ENCODE data around the gene ZNF223. TPM values are rescaled to one million over a fixed set of nuclear protein-coding genes. Genes with fewer than 3 reads are reported as not detected.

The ZNF223 gene
- total RNA-seq (5.5 TPM), polyA plus RNA-seq (5.0 TPM)
- long read RNA-seq, donor 1, result 0 reads
- long read RNA-seq, donor 2, partial matches to known transcripts, result 0 of 4 reads
- long read RNA-seq, donor 2, other reads (novel, unspliced or antisense), result 0 of 4 reads
- long read RNA-seq, donor 3, result 0 reads
- long read RNA-seq, donor 4, result 0 reads
- long read RNA-seq, donor 5, partial matches to known transcripts, result 0 of 2 reads
- long read RNA-seq, donor 5, other reads (novel, unspliced or antisense), result 0 of 2 reads
- long read RNA-seq, donor 6, partial matches to known transcripts, result 0 of 2 reads
- long read RNA-seq, donor 6, other reads (novel, unspliced or antisense), result 0 of 2 reads
- long read RNA-seq, donor 7, partial matches to known transcripts, result 0 of 1 reads
- long read RNA-seq, donor 7, other reads (novel, unspliced or antisense), result 0 of 1 reads
- long read RNA-seq, donor 8, partial matches to known transcripts, result 0 of 2 reads
- long read RNA-seq, donor 8, other reads (novel, unspliced or antisense), result 0 of 2 reads
- long read RNA-seq, donor 9, result 0 reads
- long read RNA-seq, donor 10, partial matches to known transcripts, result 0 of 1 reads
- long read RNA-seq, donor 10, other reads (novel, unspliced or antisense), result 0 of 1 reads

DNA sequence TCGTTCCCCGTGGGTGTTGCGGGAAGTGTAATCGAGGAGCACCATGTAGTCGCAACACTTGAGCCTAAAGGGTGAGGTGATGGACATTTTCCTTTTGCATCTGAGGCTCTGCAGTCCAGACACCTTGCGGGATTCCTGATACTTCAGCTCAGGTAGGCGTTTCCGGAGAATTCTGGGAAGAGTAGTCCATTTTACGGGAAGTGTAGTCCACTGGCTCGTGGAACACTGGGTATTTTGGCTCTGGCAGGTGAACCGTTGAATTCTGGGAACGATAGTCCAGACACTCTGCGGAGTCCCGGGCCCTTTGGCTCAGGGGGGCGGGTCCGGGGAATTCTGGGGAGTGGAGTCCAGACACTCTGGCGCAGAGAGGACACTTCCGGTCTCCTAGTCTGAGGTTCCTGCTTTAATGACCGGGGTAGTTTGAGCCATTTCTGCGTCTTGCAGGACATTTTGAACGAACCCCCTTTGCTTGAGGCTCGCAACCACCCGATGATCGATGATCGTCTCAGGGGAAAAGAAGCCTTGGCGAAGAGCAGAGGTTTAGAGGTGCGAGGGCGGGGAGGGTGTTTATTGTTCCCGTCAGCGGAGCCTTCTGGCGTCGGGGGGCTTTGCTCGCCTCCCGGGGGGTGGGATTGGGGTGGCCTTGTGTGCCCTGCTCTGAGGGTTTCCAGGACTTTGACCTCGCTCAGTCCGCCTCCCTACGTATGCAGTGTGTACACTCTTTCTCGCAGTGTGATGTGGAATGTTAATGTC, at the start of gene ZNF223:
Gene ZNF223 (plus strand): TSS at position 387 of the 753 bp plus-strand sequence. CDS start 3,141 bp downstream, outside the sequence.
- Histone ChIP-seq H3K27ac (ENCODE audit: low read depth in 1 of 2, low read length in 1 of 2) (peak within 1 kb of the TSS in 1 of 2 donors; percentile 38), H3K4me1 (ENCODE audit: control insufficient read depth in 2 of 2, insufficient read depth in 2 of 2, low read length in 2 of 2) (peaks cover 0 to 6% of the 10 kb centered on the region in 2 donors), H3K4me3 (ENCODE audit: low read length in 2 of 2) (peak within 1 kb of the TSS; percentile 53 to 58), H3K36me3 (ENCODE audit: control insufficient read depth in 2 of 2, insufficient read depth in 2 of 2, low read length in 1 of 2) (peaks cover 0 to 4% of the 10 kb centered on the region in 2 donors), H3K9me3 (ENCODE audit: control insufficient read depth in 2 of 2, insufficient read depth in 1 of 2, low read length in 1 of 2) (peaks cover 0 to 3% of the 10 kb centered on the region in 2 donors), H3K27me3 (ENCODE audit: control insufficient read depth in 2 of 2, insufficient read depth in 1 of 2, low read length in 1 of 2) (peaks cover 0 to 2% of the 10 kb centered on the region in 2 donors)
- 2% methylated on average over 38 of the region's 38 CpGs for WGBS
- peak; percentile 44 to 84 (median 60) for DNase-seq (ENCODE audit: low read depth in 6 of 9, low spot score in 9 of 9)

DNA sequence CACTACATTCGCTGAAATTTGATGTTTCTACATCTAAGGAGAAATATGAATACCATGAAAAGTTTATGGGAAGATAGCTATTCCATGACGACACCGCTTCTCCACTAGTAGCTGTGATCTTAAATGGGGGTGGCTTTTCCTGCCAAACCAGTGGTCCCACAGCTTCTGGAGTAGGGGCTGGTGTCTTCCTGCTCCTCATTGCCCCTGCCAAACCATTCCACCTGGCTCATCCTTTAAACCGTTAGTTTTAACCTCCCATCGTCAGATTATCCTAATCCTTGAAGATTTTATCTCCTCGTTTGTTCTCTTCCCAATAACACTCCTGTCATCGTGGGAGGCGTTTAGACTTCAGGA, 49.6 kb upstream of the ZNF223 start:
- Histone ChIP-seq H3K27me3 (ENCODE audit: control insufficient read depth in 2 of 2, insufficient read depth in 1 of 2, low read length in 1 of 2) (no peaks in the 10 kb centered on the region), H3K36me3 (ENCODE audit: control insufficient read depth in 2 of 2, insufficient read depth in 2 of 2, low read length in 1 of 2) (peaks cover 1 to 6% of the 10 kb centered on the region in 2 donors), H3K27ac (ENCODE audit: low read depth in 1 of 2, low read length in 1 of 2) (peak overlapping the region in 1 of 2 donors; percentile 69), H3K9me3 (ENCODE audit: control insufficient read depth in 2 of 2, insufficient read depth in 1 of 2, low read length in 1 of 2) (peaks cover 0 to 7% of the 10 kb centered on the region in 2 donors), H3K4me1 (ENCODE audit: control insufficient read depth in 2 of 2, insufficient read depth in 2 of 2, low read length in 2 of 2) (peaks cover 10% of the 10 kb centered on the region in 2 donors), H3K4me3 (ENCODE audit: low read length in 2 of 2) (peak overlapping the region; percentile 73 to 83)
- WGBS, result 15% methylated on average over 8 of the region's 8 CpGs
- DNase-seq (ENCODE audit: low read depth in 6 of 9, low spot score in 9 of 9), result no peak

DNA sequence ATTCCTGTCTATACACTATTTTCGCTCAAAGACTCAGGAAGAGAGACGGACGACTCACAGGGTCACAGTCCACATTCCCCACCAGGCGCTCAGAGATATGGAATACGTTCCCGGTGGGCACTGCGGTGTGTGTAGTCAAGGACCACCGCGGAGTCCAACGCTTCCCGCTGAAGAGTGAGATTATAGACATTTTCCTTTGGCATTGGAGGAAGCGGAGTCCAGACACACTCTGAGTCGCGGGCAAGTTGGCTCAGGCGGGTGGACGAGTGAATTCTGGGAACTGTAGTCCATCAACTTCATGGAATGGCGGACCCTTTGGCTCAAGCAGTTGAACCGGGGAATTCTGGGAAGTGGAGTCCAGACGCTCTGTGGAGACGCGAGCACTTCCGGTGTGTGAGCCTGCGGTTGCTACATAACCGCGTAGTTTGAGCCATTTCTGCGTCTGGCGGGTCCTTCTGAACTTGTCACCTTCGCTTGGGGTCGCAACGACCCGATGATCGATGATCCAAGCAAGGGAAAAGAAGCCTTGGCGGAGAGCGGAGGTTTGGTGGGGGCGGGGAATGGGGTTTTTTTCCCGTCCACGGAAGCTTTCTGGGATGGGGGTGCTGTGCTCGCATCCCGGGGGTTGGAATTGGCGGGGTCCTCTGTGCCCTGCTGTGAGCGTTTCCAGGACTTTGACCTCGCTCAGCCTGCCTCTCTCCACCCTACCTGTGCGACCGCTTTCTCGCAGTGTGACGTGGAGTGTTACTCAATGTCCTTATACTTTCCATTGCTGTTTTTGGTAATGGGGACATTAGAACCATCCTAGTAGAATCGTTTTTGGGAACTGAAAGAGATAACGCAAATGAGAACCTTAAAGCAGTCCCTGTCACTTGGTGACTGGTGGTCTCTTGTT, 49.0 kb upstream of the ZNF223 start, which contains the start of gene ZNF230:
Gene ZNF230 (plus strand): TSS at position 392 of the 895 bp plus-strand sequence. CDS start 4,122 bp downstream, outside the sequence.
- Histone ChIP-seq H3K4me3 (ENCODE audit: low read length in 2 of 2) (peak within 1 kb of the TSS; percentile 73 to 83), H3K27me3 (ENCODE audit: control insufficient read depth in 2 of 2, insufficient read depth in 1 of 2, low read length in 1 of 2) (no peaks in the 10 kb centered on the region), H3K9me3 (ENCODE audit: control insufficient read depth in 2 of 2, insufficient read depth in 1 of 2, low read length in 1 of 2) (peaks cover 4 to 13% of the 10 kb centered on the region in 2 donors), H3K4me1 (ENCODE audit: control insufficient read depth in 2 of 2, insufficient read depth in 2 of 2, low read length in 2 of 2) (peaks cover 10% of the 10 kb centered on the region in 2 donors), H3K27ac (ENCODE audit: low read depth in 1 of 2, low read length in 1 of 2) (peak within 1 kb of the TSS; percentile 70 to 80), H3K36me3 (ENCODE audit: control insufficient read depth in 2 of 2, insufficient read depth in 2 of 2, low read length in 1 of 2) (peaks cover 8 to 11% of the 10 kb centered on the region in 2 donors)
- under 1% methylated on average over 48 of the region's 48 CpGs for WGBS
- peak; percentile 80 to 98 (median 93) for DNase-seq (ENCODE audit: low read depth in 6 of 9, low spot score in 9 of 9)

DNA sequence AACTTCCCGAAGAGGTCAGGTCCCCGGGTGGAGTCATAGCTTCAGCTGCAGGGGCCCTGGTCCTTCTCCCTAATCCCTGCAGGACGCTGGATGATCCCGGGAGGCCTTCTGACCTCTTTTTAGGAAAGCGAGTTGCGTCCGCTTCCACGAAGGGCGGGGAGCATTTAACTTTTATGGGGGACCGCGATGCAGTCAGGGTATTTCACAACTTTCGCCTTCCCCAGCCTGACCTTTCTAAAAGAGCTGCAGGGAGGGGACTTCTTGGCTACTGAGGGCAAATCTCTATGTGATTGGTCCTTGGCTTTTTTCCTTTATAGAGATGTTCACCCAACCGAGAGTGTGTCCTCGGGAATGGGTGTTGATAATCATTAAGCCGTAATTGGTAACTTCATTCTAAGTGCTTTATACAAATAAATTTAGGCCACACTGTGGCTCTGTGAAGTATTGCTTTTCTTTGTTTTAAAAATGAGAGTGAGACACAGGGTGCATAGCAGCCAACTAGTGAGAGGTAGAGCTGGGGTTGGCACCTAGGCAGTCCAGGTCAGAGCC, 48.3 kb upstream of the ZNF223 start:
- 4% methylated on average over 15 of the region's 15 CpGs for WGBS

DNA sequence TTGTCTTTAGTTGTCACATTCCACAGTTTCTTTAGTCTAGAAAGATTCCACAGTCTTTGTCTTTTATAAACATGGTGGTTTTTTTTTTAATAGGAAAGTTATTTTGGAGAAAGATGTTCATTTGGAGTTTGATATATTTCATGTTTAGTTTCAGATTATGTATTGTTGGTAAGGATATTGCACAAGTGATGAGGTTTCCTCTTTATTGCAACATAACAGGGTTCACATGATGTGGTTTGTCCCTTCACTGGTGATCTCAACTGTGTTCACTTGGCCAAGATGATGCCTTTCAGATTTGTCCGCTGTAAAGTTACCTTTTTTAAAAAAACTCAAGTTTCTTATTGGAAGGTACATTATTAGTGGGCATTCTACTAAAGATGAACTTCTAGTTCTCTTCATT, 45.9 kb upstream of the ZNF223 start:
- 96% methylated on average over 1 of the region's 1 CpG for WGBS
- Histone ChIP-seq H3K4me1 (ENCODE audit: control insufficient read depth in 2 of 2, insufficient read depth in 2 of 2, low read length in 2 of 2) (peaks cover 10% of the 10 kb centered on the region in 2 donors), H3K36me3 (ENCODE audit: control insufficient read depth in 2 of 2, insufficient read depth in 2 of 2, low read length in 1 of 2) (peaks cover 37 to 39% of the 10 kb centered on the region in 2 donors), H3K27me3 (ENCODE audit: control insufficient read depth in 2 of 2, insufficient read depth in 1 of 2, low read length in 1 of 2) (no peaks in the 10 kb centered on the region), H3K4me3 (ENCODE audit: low read length in 2 of 2) (no peak overlapping the region), H3K27ac (ENCODE audit: low read depth in 1 of 2, low read length in 1 of 2) (no peak overlapping the region), H3K9me3 (ENCODE audit: control insufficient read depth in 2 of 2, insufficient read depth in 1 of 2, low read length in 1 of 2) (peaks cover 25 to 29% of the 10 kb centered on the region in 2 donors)
- DNase-seq (ENCODE audit: low read depth in 6 of 9, low spot score in 9 of 9), result no peak

More for the DNA sequence above, 48.3 kb upstream of the ZNF223 start:
- H3K9me3 ChIP-seq (ENCODE audit: control insufficient read depth in 2 of 2, insufficient read depth in 1 of 2, low read length in 1 of 2), result peaks cover 6 to 15% of the 10 kb centered on the region in 2 donors
- peak overlapping the region; percentile 25 to 80 for H3K27ac ChIP-seq (ENCODE audit: low read depth in 1 of 2, low read length in 1 of 2)
- H3K4me3 ChIP-seq (ENCODE audit: low read length in 2 of 2), result peak overlapping the region; percentile 73 to 83
- peak in 3 of 9 donors; percentile 9 to 35 (median 9) for DNase-seq (ENCODE audit: low read depth in 6 of 9, low spot score in 9 of 9)
- no peaks in the 10 kb centered on the region for H3K27me3 ChIP-seq (ENCODE audit: control insufficient read depth in 2 of 2, insufficient read depth in 1 of 2, low read length in 1 of 2)
- peaks cover 10% of the 10 kb centered on the region in 2 donors for H3K4me1 ChIP-seq (ENCODE audit: control insufficient read depth in 2 of 2, insufficient read depth in 2 of 2, low read length in 2 of 2)
- peaks cover 15 to 17% of the 10 kb centered on the region in 2 donors for H3K36me3 ChIP-seq (ENCODE audit: control insufficient read depth in 2 of 2, insufficient read depth in 2 of 2, low read length in 1 of 2)

DNA sequence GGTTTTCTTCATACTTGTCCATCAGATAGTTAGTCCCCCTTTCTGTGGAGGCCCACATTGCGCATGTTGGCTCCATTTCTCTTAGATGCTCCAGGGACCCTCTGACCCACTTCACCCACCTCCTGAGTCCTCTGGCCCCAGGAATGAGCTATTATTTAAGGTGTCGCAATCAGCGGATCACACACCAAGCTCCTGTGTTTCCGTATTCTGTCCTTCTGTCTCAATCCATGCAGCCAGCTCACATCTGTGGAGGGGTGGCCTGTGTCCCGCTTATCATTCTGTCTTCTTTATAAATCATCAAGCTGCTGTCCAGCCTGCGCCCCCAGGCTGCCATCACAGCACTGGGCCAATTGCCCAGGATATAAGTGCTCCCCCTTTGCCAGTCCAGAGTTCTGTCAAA, 44.4 kb upstream of the ZNF223 start:
- no peak for DNase-seq (ENCODE audit: low read depth in 6 of 9, low spot score in 9 of 9)
- no peaks in the 10 kb centered on the region for H3K27me3 ChIP-seq (ENCODE audit: control insufficient read depth in 2 of 2, insufficient read depth in 1 of 2, low read length in 1 of 2)
- H3K27ac ChIP-seq (ENCODE audit: low read depth in 1 of 2, low read length in 1 of 2), result no peak overlapping the region
- H3K4me1 ChIP-seq (ENCODE audit: control insufficient read depth in 2 of 2, insufficient read depth in 2 of 2, low read length in 2 of 2), result peaks cover 5 to 8% of the 10 kb centered on the region in 2 donors
- peaks cover 29% of the 10 kb centered on the region in 2 donors for H3K9me3 ChIP-seq (ENCODE audit: control insufficient read depth in 2 of 2, insufficient read depth in 1 of 2, low read length in 1 of 2)
- H3K4me3 ChIP-seq (ENCODE audit: low read length in 2 of 2), result no peak overlapping the region
- peaks cover 42 to 46% of the 10 kb centered on the region in 2 donors for H3K36me3 ChIP-seq (ENCODE audit: control insufficient read depth in 2 of 2, insufficient read depth in 2 of 2, low read length in 1 of 2)
- 98% methylated on average over 6 of the region's 6 CpGs for WGBS

DNA sequence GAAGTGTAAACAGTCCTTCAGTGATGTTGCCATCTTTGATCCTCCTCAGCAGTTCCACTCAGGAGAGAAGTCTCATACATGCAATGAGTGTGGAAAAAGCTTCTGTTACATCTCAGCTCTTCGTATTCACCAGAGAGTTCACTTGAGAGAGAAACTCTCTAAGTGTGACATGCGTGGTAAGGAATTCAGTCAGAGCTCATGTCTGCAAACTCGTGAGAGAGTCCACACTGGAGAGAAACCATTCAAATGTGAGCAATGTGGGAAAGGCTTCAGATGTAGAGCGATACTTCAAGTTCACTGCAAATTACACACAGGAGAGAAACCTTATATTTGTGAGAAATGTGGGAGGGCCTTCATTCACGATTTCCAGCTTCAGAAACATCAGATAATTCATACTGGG, 41.4 kb upstream of the ZNF223 start:
- WGBS, result 97% methylated on average over 5 of the region's 5 CpGs
- Histone ChIP-seq H3K27ac (ENCODE audit: low read depth in 1 of 2, low read length in 1 of 2) (no peak overlapping the region), H3K4me1 (ENCODE audit: control insufficient read depth in 2 of 2, insufficient read depth in 2 of 2, low read length in 2 of 2) (no peaks in the 10 kb centered on the region), H3K36me3 (ENCODE audit: control insufficient read depth in 2 of 2, insufficient read depth in 2 of 2, low read length in 1 of 2) (peaks cover 42 to 46% of the 10 kb centered on the region in 2 donors), H3K4me3 (ENCODE audit: low read length in 2 of 2) (no peak overlapping the region), H3K27me3 (ENCODE audit: control insufficient read depth in 2 of 2, insufficient read depth in 1 of 2, low read length in 1 of 2) (no peaks in the 10 kb centered on the region), H3K9me3 (ENCODE audit: control insufficient read depth in 2 of 2, insufficient read depth in 1 of 2, low read length in 1 of 2) (peaks cover 27 to 29% of the 10 kb centered on the region in 2 donors)
- DNase-seq (ENCODE audit: low read depth in 6 of 9, low spot score in 9 of 9), result no peak

DNA sequence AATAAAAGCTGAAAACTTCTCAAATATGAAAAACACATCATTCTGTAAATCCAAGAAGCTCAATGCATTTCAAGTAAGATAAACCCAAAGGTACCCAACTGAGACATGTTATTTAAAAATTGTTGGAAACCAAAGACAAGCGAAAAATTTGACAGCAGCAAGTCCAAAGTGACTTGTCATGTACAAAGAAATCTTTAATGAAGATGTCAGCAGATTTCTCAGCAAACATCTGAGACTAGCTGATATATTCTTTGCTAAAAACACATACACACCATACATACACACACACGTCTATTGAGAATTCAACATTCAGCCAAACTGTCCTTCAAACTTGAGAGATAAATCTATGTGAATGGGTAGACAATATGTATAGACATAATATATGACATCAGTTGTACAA, 32.3 kb upstream of the ZNF223 start:
- H3K4me1 ChIP-seq (ENCODE audit: control insufficient read depth in 2 of 2, insufficient read depth in 2 of 2, low read length in 2 of 2), result no peaks in the 10 kb centered on the region
- 65% methylated on average over 2 of the region's 2 CpGs for WGBS
- H3K4me3 ChIP-seq (ENCODE audit: low read length in 2 of 2), result no peak overlapping the region
- no peaks in the 10 kb centered on the region for H3K27me3 ChIP-seq (ENCODE audit: control insufficient read depth in 2 of 2, insufficient read depth in 1 of 2, low read length in 1 of 2)
- no peaks in the 10 kb centered on the region for H3K9me3 ChIP-seq (ENCODE audit: control insufficient read depth in 2 of 2, insufficient read depth in 1 of 2, low read length in 1 of 2)
- no peaks in the 10 kb centered on the region for H3K36me3 ChIP-seq (ENCODE audit: control insufficient read depth in 2 of 2, insufficient read depth in 2 of 2, low read length in 1 of 2)
- H3K27ac ChIP-seq (ENCODE audit: low read depth in 1 of 2, low read length in 1 of 2), result no peak overlapping the region
- DNase-seq (ENCODE audit: low read depth in 6 of 9, low spot score in 9 of 9), result no peak

Measured in thymus (tissue), 14 donors.